ENCODE measurements around the gene GAB1.
A peak's percentile ranks its signal among the peaks of the same experiment; 100 is the strongest.

Gene GAB1

GRCh38 chr4:143424276-143424675 is 87.6 kb downstream of the GAB1 start:
- no peak for DNase-seq

GRCh38 chr4:143431526-143432257 is 95.0 kb downstream of the GAB1 start:
- DNase-seq = no peak

GRCh38 chr4:143432258-143432591 is 95.5 kb downstream of the GAB1 start:
- no peak for DNase-seq

GRCh38 chr4:143433231-143433630 is 96.6 kb downstream of the GAB1 start:
- no peak for DNase-seq

GRCh38 chr4:143435955-143436354 is 99.3 kb downstream of the GAB1 start:
- no peak for DNase-seq

- DNase-seq = no peak
Measured at GRCh38 chr4:143437476-143437875, 100.8 kb downstream of the GAB1 start.

GRCh38 chr4:143437937-143438336 is 101.3 kb downstream of the GAB1 start:
- DNase-seq = no peak

GRCh38 chr4:143438710-143439109 is 102.0 kb downstream of the GAB1 start:
- DNase-seq = no peak

- DNase-seq = no peak
Measured at GRCh38 chr4:143441109-143441508, 104.4 kb downstream of the GAB1 start.

- DNase-seq = no peak
Measured at GRCh38 chr4:143441678-143442077, 105.0 kb downstream of the GAB1 start.

- DNase-seq = no peak
Measured at GRCh38 chr4:143443728-143444127, 107.1 kb downstream of the GAB1 start.

GRCh38 chr4:143451186-143451585 is 114.5 kb downstream of the GAB1 start:
- DNase-seq = no peak

- no peak for DNase-seq
Measured at GRCh38 chr4:143455211-143455610, 118.5 kb downstream of the GAB1 start.

- no peak for DNase-seq
Measured at GRCh38 chr4:143458966-143459365, 122.3 kb downstream of the GAB1 start.

- DNase-seq = no peak
Measured at GRCh38 chr4:143473334-143474126, 136.9 kb downstream of the GAB1 start.

- DNase-seq = no peak
Measured at GRCh38 chr4:143477487-143477886, 140.8 kb downstream of the GAB1 start.

- DNase-seq = no peak
Measured at GRCh38 chr4:143481361-143481760, 144.7 kb downstream of the GAB1 start.

- peak; percentile 8 for DNase-seq
Measured at GRCh38 chr4:143482840-143483239, 146.2 kb downstream of the GAB1 start.

- DNase-seq = no peak
Measured at GRCh38 chr4:143486314-143486713, 149.6 kb downstream of the GAB1 start.

- DNase-seq = no peak
Measured at GRCh38 chr4:143488687-143489086, 152.0 kb downstream of the GAB1 start.

- DNase-seq = no peak
Measured at GRCh38 chr4:143489106-143489505, 152.4 kb downstream of the GAB1 start.

- no peak for DNase-seq
Measured at GRCh38 chr4:143498021-143498420, 161.3 kb downstream of the GAB1 start.

GRCh38 chr4:143502231-143502630 is 165.6 kb downstream of the GAB1 start:
- no peak for DNase-seq

GRCh38 chr4:143506031-143506430 is 169.4 kb downstream of the GAB1 start:
- DNase-seq = no peak

- DNase-seq = no peak
Measured at GRCh38 chr4:143511906-143512305, 175.2 kb downstream of the GAB1 start.

All from 8988T (cell line).